ENCODE data around the gene ZNF518B.

- TF ChIP-seq CTCF (IDR thresholded peaks at IDR 0.05) (no peak), EP300 (IDR thresholded peaks at IDR 0.05; ENCODE audit: low read depth) (no peak), POLR2AphosphoS5 (IDR thresholded peaks at IDR 0.05) (no peak), POLR2A (IDR thresholded peaks at IDR 0.05) (no peak)
Observed at GRCh38 chr4:10395971-10396580, 61.1 kb downstream of the ZNF518B start.

Data from transverse colon (tissue), 4 donors.